ENCODE data around the gene BFSP1.
A peak's percentile ranks its signal among the peaks of the same experiment; 100 is the strongest.

Gene BFSP1

DNA sequence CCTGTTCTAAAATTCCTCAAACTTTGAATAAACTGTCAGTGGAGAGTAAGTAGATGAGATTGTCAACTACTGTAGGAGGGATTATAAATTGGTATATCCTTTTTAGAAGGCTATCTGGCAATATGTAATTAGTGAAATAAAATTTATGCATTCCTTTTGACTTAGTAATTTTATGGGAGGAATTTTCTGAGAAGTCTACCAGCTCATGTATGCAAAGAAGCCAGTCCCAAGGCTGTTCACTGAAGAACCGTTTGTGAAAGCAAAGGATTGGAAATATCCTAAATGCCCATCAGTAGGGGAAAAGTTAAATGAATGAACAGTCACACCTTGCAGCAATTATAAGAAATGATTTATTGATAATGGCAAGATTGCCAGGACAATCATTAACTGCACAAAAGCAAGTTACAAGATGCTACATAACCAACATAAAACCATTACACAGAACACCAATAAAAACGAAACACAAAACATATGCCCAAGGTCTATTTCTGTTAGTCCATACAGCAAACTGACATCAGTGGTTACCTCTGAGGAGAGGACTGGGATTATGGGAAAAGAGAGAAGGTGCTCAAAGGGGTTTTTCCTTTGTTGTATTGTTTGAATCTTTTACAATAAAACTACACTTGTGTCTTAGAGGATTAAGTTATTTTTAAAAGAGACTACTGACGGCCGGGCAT, 34.1 kb upstream of the BFSP1 start:
- no peak overlapping the region for H3K4me3 ChIP-seq (replicated peaks; ENCODE audit: low read depth, low read length)
- no peak for DNase-seq (ENCODE audit: low read depth)
- TF ChIP-seq, protein P1, sequence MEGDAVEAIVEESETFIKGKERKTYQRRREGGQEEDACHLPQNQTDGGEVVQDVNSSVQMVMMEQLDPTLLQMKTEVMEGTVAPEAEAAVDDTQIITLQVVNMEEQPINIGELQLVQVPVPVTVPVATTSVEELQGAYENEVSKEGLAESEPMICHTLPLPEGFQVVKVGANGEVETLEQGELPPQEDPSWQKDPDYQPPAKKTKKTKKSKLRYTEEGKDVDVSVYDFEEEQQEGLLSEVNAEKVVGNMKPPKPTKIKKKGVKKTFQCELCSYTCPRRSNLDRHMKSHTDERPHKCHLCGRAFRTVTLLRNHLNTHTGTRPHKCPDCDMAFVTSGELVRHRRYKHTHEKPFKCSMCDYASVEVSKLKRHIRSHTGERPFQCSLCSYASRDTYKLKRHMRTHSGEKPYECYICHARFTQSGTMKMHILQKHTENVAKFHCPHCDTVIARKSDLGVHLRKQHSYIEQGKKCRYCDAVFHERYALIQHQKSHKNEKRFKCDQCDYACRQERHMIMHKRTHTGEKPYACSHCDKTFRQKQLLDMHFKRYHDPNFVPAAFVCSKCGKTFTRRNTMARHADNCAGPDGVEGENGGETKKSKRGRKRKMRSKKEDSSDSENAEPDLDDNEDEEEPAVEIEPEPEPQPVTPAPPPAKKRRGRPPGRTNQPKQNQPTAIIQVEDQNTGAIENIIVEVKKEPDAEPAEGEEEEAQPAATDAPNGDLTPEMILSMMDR (IDR thresholded peaks at IDR 0.05; ENCODE audit: low read length, missing control alignments): no peak

DNA sequence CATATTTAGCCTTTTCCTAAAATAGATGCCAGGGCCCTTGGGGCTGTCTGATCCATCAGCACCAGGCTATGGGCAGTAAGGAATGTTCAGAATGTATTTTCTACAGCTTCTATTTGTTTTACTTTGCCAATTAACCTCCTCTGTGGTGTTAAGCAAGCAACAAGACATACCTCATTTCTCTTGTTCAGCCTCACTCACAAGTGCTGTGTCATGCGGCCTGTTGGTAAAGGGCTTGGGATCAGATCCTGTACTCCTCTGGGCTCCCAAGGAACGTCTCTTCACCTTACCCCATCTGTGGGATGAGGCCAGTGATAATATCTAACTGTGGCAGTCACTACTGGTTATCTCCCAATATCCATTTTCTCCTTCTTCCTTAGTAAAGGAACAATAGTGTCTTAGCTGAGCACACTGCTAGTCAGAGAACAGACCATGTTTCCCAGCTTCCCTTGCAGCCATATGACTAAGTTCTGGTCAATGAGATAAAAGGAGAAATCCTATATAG, 31.7 kb upstream of the BFSP1 start:
- TF ChIP-seq, protein P1 (IDR thresholded peaks at IDR 0.05; ENCODE audit: low read length, missing control alignments): no peak
- DNase-seq (ENCODE audit: low read depth): peak; percentile 75
- no peak overlapping the region for H3K4me3 ChIP-seq (replicated peaks; ENCODE audit: low read depth, low read length)

DNA sequence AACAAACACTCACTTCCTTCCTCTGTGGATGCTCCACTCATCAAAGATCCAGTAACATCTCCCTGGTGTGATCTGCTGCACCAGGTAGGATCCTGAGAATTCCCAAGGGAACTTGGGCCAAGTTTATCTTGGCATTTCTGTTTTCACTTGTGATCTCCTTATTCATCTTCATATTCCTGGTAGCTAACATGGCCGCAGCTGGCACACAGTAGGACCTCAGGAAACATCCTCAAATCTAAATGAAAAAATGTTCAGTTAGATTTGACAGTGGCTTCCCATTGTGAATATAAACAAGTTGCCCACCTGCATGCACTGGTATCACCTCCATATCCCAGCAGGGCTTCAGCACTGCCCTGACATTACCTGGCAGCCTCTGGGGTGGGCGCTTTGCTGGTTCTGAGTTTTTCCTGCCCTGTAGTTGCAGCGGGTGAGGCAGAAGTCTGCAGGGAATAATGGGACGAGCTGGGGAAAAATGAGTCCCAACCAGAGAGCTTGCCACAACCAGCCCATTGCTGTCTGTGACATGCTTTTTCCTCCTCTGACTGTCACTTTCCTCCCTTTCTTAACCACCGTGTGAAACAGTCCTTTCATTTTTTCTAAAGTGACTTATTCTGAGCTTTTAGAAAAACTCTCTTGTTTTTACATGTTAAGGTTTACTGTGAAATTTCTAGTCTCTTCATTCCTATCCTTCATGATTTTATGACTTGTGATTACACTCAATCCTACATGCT, 29.3 kb upstream of the BFSP1 start:
- H3K4me3 ChIP-seq (replicated peaks; ENCODE audit: low read depth, low read length): no peak overlapping the region
- TF ChIP-seq, protein P1 (IDR thresholded peaks at IDR 0.05; ENCODE audit: low read length, missing control alignments): no peak
- DNase-seq (ENCODE audit: low read depth): no peak

DNA sequence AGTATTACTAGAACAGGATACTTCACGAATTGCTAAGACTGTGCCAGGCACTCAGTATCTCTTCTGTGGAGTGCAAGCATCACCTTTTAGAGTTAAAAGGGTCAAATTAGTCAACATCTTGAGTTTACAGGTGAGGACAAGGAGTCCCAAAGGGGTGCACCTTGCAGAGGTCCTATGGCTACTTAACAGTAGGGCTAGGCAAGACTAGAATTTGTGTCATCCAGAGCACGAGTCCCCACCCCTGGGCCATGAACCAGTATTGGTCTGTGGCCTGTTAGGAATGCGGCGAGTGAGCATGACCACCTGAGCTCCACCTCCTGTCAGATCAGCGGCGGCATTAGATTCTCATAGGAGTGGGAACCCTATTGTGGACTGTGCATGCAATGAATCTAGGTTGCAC, 28.2 kb upstream of the BFSP1 start:
- TF ChIP-seq, protein P1 (IDR thresholded peaks at IDR 0.05; ENCODE audit: low read length, missing control alignments): no peak
- DNase-seq (ENCODE audit: low read depth): no peak
- H3K4me3 ChIP-seq (replicated peaks; ENCODE audit: low read depth, low read length): no peak overlapping the region

DNA sequence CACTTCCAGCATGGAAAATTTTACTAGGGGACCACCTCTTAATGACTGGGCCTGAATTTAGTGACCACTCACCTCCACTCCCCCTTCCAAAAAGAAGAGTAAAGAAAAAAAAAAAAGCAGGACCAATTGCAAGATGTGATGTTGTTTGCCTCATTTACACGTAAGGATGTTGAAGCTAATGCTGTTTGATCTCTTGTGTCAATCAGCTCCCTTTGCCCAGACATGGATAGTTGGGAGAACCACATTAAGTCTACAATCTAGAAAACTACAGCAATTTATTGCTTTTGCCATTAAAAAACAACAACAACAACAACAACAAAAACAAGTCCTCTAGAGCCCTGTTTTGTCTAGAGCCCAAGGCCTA, 27.7 kb upstream of the BFSP1 start:
- TF ChIP-seq, protein P1 (IDR thresholded peaks at IDR 0.05; ENCODE audit: low read length, missing control alignments): no peak
- no peak overlapping the region for H3K4me3 ChIP-seq (replicated peaks; ENCODE audit: low read depth, low read length)
- no peak for DNase-seq (ENCODE audit: low read depth)

DNA sequence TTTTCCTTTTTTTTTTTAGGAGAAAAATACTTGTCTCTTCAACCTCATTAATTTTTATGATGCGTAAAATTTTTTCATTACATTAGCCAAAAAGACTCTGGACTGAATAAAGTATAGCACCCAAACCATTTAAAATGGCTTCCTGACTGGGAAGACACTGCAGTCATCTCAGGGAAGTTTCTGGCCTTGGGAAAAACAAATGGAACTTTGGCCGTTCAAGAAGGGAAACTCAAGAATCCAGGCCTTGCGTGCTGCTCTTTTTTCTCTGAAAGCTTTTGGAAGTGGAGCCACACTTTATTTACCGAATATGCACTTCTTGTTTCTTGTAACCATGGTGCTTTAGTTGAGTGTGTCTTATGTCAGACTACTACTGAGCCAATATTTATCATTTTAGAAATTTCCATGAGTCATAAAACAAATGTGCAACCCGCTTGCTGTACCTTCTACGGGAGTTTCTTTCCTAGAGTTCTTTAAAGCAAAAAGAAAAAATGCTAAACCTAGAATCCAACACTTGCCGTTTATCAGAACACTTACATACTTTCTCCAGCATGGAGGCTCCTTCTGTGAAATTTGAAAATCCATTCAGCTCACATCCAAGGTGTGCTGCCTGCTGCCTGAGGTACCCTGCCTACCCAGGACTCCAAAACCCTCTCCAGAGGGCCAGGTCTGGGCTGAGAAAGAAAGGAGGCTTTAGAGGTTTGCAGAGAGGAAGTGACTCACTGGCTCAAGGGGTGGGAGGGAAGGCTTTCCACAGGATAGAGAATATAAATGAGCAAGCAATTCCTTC, 27.2 kb upstream of the BFSP1 start:
- peak; percentile 93 for DNase-seq (ENCODE audit: low read depth)

More for the DNA sequence above, 27.2 kb upstream of the BFSP1 start:
- TF ChIP-seq, protein P1 (IDR thresholded peaks at IDR 0.05; ENCODE audit: low read length, missing control alignments): no peak
- peak overlapping the region; percentile 48 for H3K4me3 ChIP-seq (replicated peaks; ENCODE audit: low read depth, low read length)

All from fibroblast of pulmonary artery (primary cell).